ENCODE data around the gene ARFGAP1.

The ARFGAP1 gene

GRCh38 chr20:63259734-63260460 lies 12.7 kb upstream of the ARFGAP1 start:
- no peak for DNase-seq (ENCODE audit: low read depth, low spot score)

- no peak for DNase-seq (ENCODE audit: low read depth, low spot score)
These were observed 12.1 kb upstream of the ARFGAP1 start for GRCh38 chr20:63260521-63260920.

DNA sequence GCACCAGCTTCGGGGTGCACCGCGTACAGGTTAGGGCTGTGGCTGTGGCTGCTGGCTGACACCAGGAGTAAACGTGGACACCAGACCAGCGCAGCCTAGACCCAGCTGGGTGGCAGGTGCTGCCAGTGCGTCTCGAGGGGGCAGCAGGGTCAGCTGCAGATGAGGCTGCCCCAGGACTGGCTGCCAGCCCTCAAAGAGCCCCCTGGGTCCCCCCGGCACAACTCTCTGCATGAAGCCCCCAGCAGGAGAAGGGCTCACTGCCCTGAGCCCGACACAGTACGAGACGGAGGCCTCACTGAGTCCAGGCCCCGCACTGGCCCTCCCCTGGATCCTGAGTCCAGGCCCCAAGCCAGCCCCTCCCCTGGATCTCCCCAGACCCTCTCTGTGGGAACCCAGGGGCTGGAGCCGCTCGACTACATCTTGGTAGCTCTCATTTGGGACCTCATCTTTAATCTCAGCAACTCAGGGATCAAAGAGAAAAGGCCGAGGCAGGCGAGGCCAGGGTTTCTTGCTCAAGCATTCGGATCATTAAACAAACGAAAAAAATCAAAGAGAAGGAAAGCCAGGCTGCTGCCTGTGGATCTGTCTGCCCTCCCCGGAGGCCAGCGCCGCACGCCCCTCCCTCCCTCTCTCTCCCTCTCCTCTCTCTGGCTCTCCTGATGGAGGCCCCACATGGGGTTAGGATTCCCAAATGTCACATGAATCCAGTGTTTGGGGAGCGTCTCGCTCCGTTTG lies 11.4 kb upstream of the ARFGAP1 start:
- no peak for DNase-seq (ENCODE audit: low read depth, low spot score)

GRCh38 chr20:63261795-63262528 lies 10.7 kb upstream of the ARFGAP1 start:
- no peak for DNase-seq (ENCODE audit: low read depth, low spot score)

- DNase-seq (ENCODE audit: low read depth, low spot score), result no peak
These were observed 9.8 kb upstream of the ARFGAP1 start for GRCh38 chr20:63262836-63263235.

DNA sequence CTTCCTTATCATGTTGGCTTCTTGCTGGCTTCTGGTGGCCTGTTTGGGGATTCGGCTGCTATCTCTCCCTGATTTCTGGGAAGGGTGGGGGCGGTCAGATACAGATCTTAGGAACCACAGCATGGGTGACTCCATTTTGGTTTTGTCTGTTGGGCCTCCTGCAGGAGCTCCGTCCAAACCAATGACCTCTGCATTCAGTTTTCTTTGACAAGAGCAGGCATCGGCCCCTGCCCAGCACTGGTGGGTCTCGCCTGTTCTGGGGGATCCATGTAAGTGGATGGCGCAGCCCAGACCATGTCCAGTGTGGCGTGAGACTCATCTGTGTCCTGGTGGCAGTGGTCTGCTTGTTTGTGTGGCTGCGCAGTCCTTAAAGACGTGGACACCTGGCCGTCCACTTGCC lies 8.6 kb upstream of the ARFGAP1 start:
- no peak for DNase-seq (ENCODE audit: low read depth, low spot score)

- no peak for DNase-seq (ENCODE audit: low read depth, low spot score)
These were observed 8.1 kb upstream of the ARFGAP1 start for GRCh38 chr20:63264519-63264918.

- DNase-seq (ENCODE audit: low read depth, low spot score), result no peak
These were observed 6.6 kb upstream of the ARFGAP1 start for GRCh38 chr20:63265891-63266515.

- no peak for DNase-seq (ENCODE audit: low read depth, low spot score)
These were observed 4.9 kb upstream of the ARFGAP1 start for GRCh38 chr20:63267691-63268090.

GRCh38 chr20:63268256-63268655 lies 4.4 kb upstream of the ARFGAP1 start:
- DNase-seq (ENCODE audit: low read depth, low spot score), result no peak

GRCh38 chr20:63268671-63269439 lies 3.8 kb upstream of the ARFGAP1 start:
- DNase-seq (ENCODE audit: low read depth, low spot score), result no peak

- no peak for DNase-seq (ENCODE audit: low read depth, low spot score)
These were observed 2.9 kb upstream of the ARFGAP1 start for GRCh38 chr20:63269724-63270123.

GRCh38 chr20:63270606-63271325 lies 1.8 kb upstream of the ARFGAP1 start:
- no peak for DNase-seq (ENCODE audit: low read depth, low spot score)

- DNase-seq (ENCODE audit: low read depth, low spot score), result no peak
These were observed 506 bp downstream of the ARFGAP1 start for GRCh38 chr20:63273059-63273579.

DNA sequence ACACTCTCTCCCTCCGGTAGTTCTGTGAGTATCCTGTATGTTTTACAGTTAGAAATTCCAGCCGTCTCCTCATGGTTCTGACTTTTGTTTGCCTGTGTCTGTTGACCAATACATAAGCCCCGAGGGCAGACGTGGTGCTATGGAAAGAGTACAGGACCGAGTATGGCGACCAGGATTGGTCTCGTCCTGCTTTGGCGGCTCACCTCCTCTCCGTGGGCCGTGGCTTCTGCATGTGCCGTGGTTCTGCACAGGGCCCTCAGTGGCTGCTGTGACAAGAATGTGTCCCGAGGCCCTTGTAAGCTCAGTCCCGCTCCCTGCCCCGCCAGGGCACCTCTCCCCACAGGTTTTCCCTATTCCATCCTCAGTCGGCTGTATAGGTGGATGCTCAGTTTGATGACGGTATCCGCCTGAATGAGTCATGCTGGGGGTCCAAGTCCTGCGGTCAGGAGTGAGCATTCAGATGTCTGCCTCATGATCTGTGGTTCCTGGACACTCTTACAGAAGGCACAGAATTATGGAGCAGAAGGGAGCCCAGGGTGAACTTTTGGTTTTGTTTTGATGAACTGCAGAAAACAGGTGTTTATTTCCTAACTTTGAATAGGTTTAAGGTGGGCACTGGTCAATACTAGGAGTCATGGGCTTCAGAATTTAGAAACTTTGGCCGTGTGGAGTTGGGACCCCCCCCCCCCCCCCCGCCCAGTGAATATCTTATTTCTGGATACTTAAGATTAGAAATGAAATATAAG lies 1.2 kb downstream of the ARFGAP1 start:
- no peak for DNase-seq (ENCODE audit: low read depth, low spot score)

- no peak for DNase-seq (ENCODE audit: low read depth, low spot score)
These were observed 2.0 kb downstream of the ARFGAP1 start for GRCh38 chr20:63274381-63275228.

DNA sequence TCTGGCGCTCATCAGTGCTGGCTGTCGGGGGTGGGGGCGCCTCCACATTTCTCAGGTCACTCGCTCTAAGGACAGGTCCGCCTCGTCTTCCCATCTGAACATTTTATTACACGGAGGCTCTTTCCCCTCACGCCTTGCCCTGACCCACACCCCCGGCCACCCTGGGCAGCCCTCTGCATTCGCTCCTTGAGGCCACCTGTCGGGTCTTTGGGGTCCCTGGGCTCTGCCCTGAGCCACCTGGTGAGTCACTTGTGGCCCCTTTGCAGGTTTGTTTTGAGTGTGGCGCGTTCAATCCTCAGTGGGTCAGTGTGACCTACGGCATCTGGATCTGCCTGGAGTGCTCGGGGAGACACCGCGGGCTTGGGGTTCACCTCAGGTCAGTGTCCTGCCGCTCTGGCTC lies 3.2 kb downstream of the ARFGAP1 start:
- no peak for DNase-seq (ENCODE audit: low read depth, low spot score)

DNA sequence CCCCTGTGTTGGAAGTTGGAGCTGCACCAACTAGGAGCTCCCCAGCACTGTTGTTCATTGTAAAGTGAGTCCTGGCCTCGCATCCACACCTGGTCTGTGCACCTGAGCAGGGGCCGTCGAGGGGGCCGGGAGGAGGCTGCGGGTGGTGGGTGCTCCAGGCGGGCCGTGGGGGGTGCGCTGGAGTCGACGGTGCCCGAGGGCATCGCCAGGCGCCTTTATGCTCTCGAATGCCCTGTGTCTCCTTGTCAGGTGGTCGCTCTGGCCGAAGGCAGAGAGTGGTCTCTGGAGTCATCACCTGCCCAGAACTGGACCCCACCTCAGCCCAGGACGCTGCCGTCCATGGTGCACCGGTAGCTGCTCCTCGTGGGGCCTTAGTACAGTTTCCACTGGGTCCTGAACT lies 4.3 kb downstream of the ARFGAP1 start:
- no peak for DNase-seq (ENCODE audit: low read depth, low spot score)
